HEK293T (cell line): ENCODE data around the gene SH3D21.

Experiments
- CTCF ChIA-PET: fragments of 350-600 bp; formaldehyde crosslinking; extraction: SDS; loops from one replicate; lab custom pipeline; 2021; ENCODE audit warnings: antibody characterized with exemption, inconsistent platforms; lab: Yijun Ruan, JAX
- POLR2A ChIA-PET: fragments of 350-600 bp; formaldehyde crosslinking; extraction: SDS; loops from one replicate; lab custom pipeline; 2020; ENCODE audit warnings: antibody characterized with exemption, inconsistent platforms; lab: Yijun Ruan, JAX
- DNase-seq: peaks from one replicate; pipeline ENCODE4 v3.0.0; 2012; ENCODE audit warnings: mixed read lengths; ENCODE audit errors: extremely low spot score
- ARNT ChIP-seq: fragments of 450-650 bp; IDR thresholded peaks from 2 replicates; pipeline ENCODE4 v1.6.1; 2017; ENCODE audit warnings: mild to moderate bottlenecking
- BHLHE40 ChIP-seq: fragments of 450-650 bp; IDR thresholded peaks from 2 replicates; pipeline ENCODE4 v1.6.1; 2016; ENCODE audit warnings: mild to moderate bottlenecking, moderate library complexity, borderline replicate concordance
- CTBP1 ChIP-seq: fragments of 450-650 bp; IDR thresholded peaks from 2 replicates; pipeline ENCODE4 v1.6.1; 2016; ENCODE audit warnings: borderline replicate concordance
- ELF4 ChIP-seq: fragments of 450-650 bp; IDR thresholded peaks from 2 replicates; pipeline ENCODE4 v1.6.1; 2017; ENCODE audit warnings: antibody characterized with exemption
- FOXA1 ChIP-seq: fragments of 450-650 bp; IDR thresholded peaks from 2 replicates; pipeline ENCODE4 v1.6.1; 2016; ENCODE audit warnings: mild to moderate bottlenecking
- FOXK2 ChIP-seq: fragments of 450-650 bp; IDR thresholded peaks from 2 replicates; pipeline ENCODE4 v1.6.1; 2016; ENCODE audit warnings: mild to moderate bottlenecking
- FOXM1 ChIP-seq: fragments of 450-650 bp; IDR thresholded peaks from 2 replicates; pipeline ENCODE4 v1.6.1; 2017; ENCODE audit warnings: mild to moderate bottlenecking, borderline replicate concordance
- HDGF ChIP-seq: fragments of 450-650 bp; IDR thresholded peaks from 2 replicates; pipeline ENCODE4 v1.6.1; 2017; ENCODE audit warnings: antibody characterized with exemption, borderline replicate concordance
- L3MBTL2 ChIP-seq: fragments of 450-650 bp; conservative IDR thresholded peaks from 2 replicates; pipeline ENCODE4 v1.6.1; 2016; ENCODE audit warnings: mild to moderate bottlenecking
- LEF1 ChIP-seq: fragments of 450-650 bp; IDR thresholded peaks from 2 replicates; pipeline ENCODE4 v1.6.1; 2017; ENCODE audit warnings: mild to moderate bottlenecking, borderline replicate concordance
- NFRKB ChIP-seq: fragments of 450-650 bp; IDR thresholded peaks from 2 replicates; pipeline ENCODE4 v1.6.1; 2016; ENCODE audit warnings: mild to moderate bottlenecking, moderate library complexity
- PKNOX1 ChIP-seq: fragments of 450-650 bp; IDR thresholded peaks from 2 replicates; pipeline ENCODE4 v1.6.1; 2016
- SP1 ChIP-seq: fragments of 450-650 bp; IDR thresholded peaks from 2 replicates; pipeline ENCODE4 v1.6.1; 2017
- SUZ12 ChIP-seq: fragments of 450-650 bp; IDR thresholded peaks from 2 replicates; pipeline ENCODE4 v1.6.1; 2016; ENCODE audit warnings: mild to moderate bottlenecking
- TARDBP ChIP-seq: fragments of 450-650 bp; IDR thresholded peaks from 2 replicates; pipeline ENCODE4 v1.6.1; 2016
- ZNF384 ChIP-seq: fragments of 450-650 bp; IDR thresholded peaks from 2 replicates; pipeline ENCODE4 v1.6.1; 2016

The SH3D21 gene

GRCh38 chr1:36306210-36306901 is at the start of gene SH3D21:
TSS of gene SH3D21 (plus strand) at chr1:36306368. CDS start at chr1:36306421, 53 bp downstream.
- DNase-seq: peak; percentile 34
- no peak for TF ChIP-seq CTBP1
- no peak for TF ChIP-seq LEF1
- CTCF ChIA-PET: interaction anchor here (1.1 kb wide), 1 partner anchor 118 kb away, joined by 3 read pairs; no protein-coding TSS in a partner anchor
- POLR2A ChIA-PET: interaction anchor here (0.7 to 1.5 kb wide), 5 partner anchors 8 to 158 kb away, joined by 3 to 7 read pairs (median 3); partner anchors contain the start of genes MRPS15, THRAP3 and TRAPPC3

- ChIA-PET CTCF (no interaction called here), POLR2A (no interaction called here)
- TF ChIP-seq HDGF (no peak), PKNOX1 (no peak), CTBP1 (no peak), SUZ12 (no peak), LEF1 (no peak), BHLHE40 (no peak), ELF4 (no peak), NFRKB (no peak), ARNT (no peak), L3MBTL2 (no peak), SP1 (no peak)
- no peak for DNase-seq
Measured at GRCh38 chr1:36256558-36257374, 49.4 kb upstream of the SH3D21 start.

GRCh38 chr1:36257375-36257767 is 48.8 kb upstream of the SH3D21 start:
- POLR2A ChIA-PET: interaction anchor here (0.6 kb wide), 1 partner anchor 33 kb away, joined by 3 read pairs; the partner anchor contains the start of gene THRAP3
- CTCF ChIA-PET: no interaction called here

GRCh38 chr1:36258960-36259344 is 47.2 kb upstream of the SH3D21 start:
- ChIA-PET POLR2A (interaction anchor here (0.6 to 1.4 kb wide), 2 partner anchors 35 to 139 kb away, joined by 3 read pairs; partner anchors contain the start of gene THRAP3), CTCF (no interaction called here)
- no peak for DNase-seq
- no peak for TF ChIP-seq ARNT
- no peak for TF ChIP-seq NFRKB
- no peak for TF ChIP-seq L3MBTL2
- no peak for TF ChIP-seq ELF4
- TF ChIP-seq FOXA1: no peak
- no peak for TF ChIP-seq PKNOX1
- no peak for TF ChIP-seq TARDBP
- TF ChIP-seq ZNF384: no peak

More at GRCh38 chr1:36257375-36257767, 48.8 kb upstream of the SH3D21 start:
- no peak for TF ChIP-seq LEF1
- no peak for TF ChIP-seq ELF4
- TF ChIP-seq FOXA1: no peak
- no peak for TF ChIP-seq L3MBTL2
- TF ChIP-seq PKNOX1: no peak
- TF ChIP-seq CTBP1: no peak
- no peak for TF ChIP-seq FOXK2
- TF ChIP-seq BHLHE40: no peak
- no peak for TF ChIP-seq NFRKB
- TF ChIP-seq TARDBP: no peak
- no peak for TF ChIP-seq SUZ12
- TF ChIP-seq FOXM1: no peak
- TF ChIP-seq ZNF384: no peak
- TF ChIP-seq SP1: no peak
- no peak for TF ChIP-seq HDGF
- DNase-seq: no peak

- no peak for DNase-seq
- POLR2A ChIA-PET: interaction anchor here (0.8 to 2.3 kb wide), 3 partner anchors 10 to 116 kb away, joined by 3 to 10 read pairs (median 4); partner anchors contain the start of gene THRAP3
- CTCF ChIA-PET: interaction anchor here (1.7 kb wide), 1 partner anchor 17 kb away, joined by 6 read pairs; no protein-coding TSS in a partner anchor
- no peak for TF ChIP-seq SUZ12
- TF ChIP-seq LEF1: no peak
Measured at GRCh38 chr1:36268981-36269380, 37.2 kb upstream of the SH3D21 start.

GRCh38 chr1:36269408-36269838 is 36.7 kb upstream of the SH3D21 start:
- ChIA-PET POLR2A (interaction anchor here (0.8 to 2.3 kb wide), 3 partner anchors 10 to 116 kb away, joined by 3 to 10 read pairs (median 4); partner anchors contain the start of gene THRAP3), CTCF (interaction anchor here (1.7 kb wide), 1 partner anchor 16 kb away, joined by 6 read pairs; no protein-coding TSS in a partner anchor)
- no peak for TF ChIP-seq FOXA1
- TF ChIP-seq ELF4: no peak
- TF ChIP-seq NFRKB: no peak
- TF ChIP-seq FOXK2: no peak
- no peak for TF ChIP-seq ARNT
- no peak for TF ChIP-seq L3MBTL2
- TF ChIP-seq ZNF384: no peak
- TF ChIP-seq CTBP1: no peak
- TF ChIP-seq FOXM1: no peak
- no peak for TF ChIP-seq TARDBP
- no peak for TF ChIP-seq PKNOX1
- no peak for TF ChIP-seq LEF1
- TF ChIP-seq SUZ12: no peak
- TF ChIP-seq BHLHE40: no peak
- TF ChIP-seq HDGF: no peak
- TF ChIP-seq SP1: no peak
- no peak for DNase-seq
